H1 (cell line): ENCODE results near the gene VWA3B. TPM values are rescaled to one million over a fixed set of nuclear protein-coding genes. Genes with fewer than 3 reads are reported as not detected.

Experiments
- CTCF ChIA-PET: fragments of 300-600 bp; sonication (Branson Sonifier 250); formaldehyde crosslinking; loops from one replicate; lab custom pipeline; 2021; ENCODE audit not compliant: partially characterized antibody; lab: Charles Lee
- POLR2A ChIA-PET: fragments of 300-600 bp; sonication (Branson Sonifier 250); formaldehyde crosslinking; loops from one replicate; lab custom pipeline; 2021; ENCODE audit warnings: inconsistent platforms; ENCODE audit not compliant: partially characterized antibody; lab: Charles Lee
- DNase-seq, 2 experiments: peaks; one replicate each; pipeline versions ENCODE4 v3.0.0 to v3.0.0-alpha.2; 2010 to 2022; ENCODE audit warnings: low spot score in 2 of 2, low read depth in 1 of 2, mixed read lengths in 1 of 2
- FAIRE-seq: peaks from 2 replicates; lab custom pipeline; 2011; peaks lifted over from hg19 to GRCh38; lab: Jason Lieb, UNC
- H2AFZ ChIP-seq: 2 replicates; pipeline ENCODE4 v1.8.1; 2012; ENCODE audit warnings: low read length, inconsistent platforms
- H2AK5ac ChIP-seq: 2 replicates; pipeline ENCODE4 v1.6.1; 2013; ENCODE audit warnings: low read depth, low read length
- H2BK120ac ChIP-seq: replicated peaks from 2 replicates; pipeline ENCODE3; 2013; ENCODE audit warnings: low read depth, low read length, inconsistent platforms
- H2BK12ac ChIP-seq: 2 replicates; pipeline ENCODE4 v1.6.1; 2013; ENCODE audit warnings: low read depth, low read length
- H2BK15ac ChIP-seq: 2 replicates; pipeline ENCODE4 v1.6.1; 2013; ENCODE audit warnings: low read length
- H2BK20ac ChIP-seq: 2 replicates; pipeline ENCODE4 v1.6.1; 2013; ENCODE audit warnings: low read length
- H2BK5ac ChIP-seq: 2 replicates; pipeline ENCODE4 v1.6.1; 2013; ENCODE audit warnings: low read depth, low read length
- H3K14ac ChIP-seq: 2 replicates; pipeline ENCODE4 v1.6.1; 2013; ENCODE audit warnings: inconsistent platforms; ENCODE audit not compliant: insufficient read length
- H3K18ac ChIP-seq: 2 replicates; pipeline ENCODE4 v1.6.1; 2013; ENCODE audit warnings: low read length; ENCODE audit errors: extremely low read depth
- H3K23ac ChIP-seq: 2 replicates; pipeline ENCODE4 v1.6.1; 2013; ENCODE audit warnings: inconsistent platforms; ENCODE audit not compliant: insufficient read length
- H3K23me2 ChIP-seq: 2 replicates; pipeline ENCODE4 v1.6.1; 2013; ENCODE audit warnings: low read depth, low read length
- H3K27ac ChIP-seq: 2 replicates; pipeline ENCODE4 v1.6.1; 2011; ENCODE audit warnings: low read depth, low read length, inconsistent platforms
- H3K27me3 ChIP-seq, 4 experiments: replicated peaks in 1 of 4; 1 replicate in 1 of 4; 2 replicates in 3 of 4; pipeline versions ENCODE4 v1.6.1 to v1.8.1; 2011 to 2013; ENCODE audit warnings: low read length in 3 of 4, mild to moderate bottlenecking in 3 of 4, inconsistent platforms in 2 of 4, mixed read lengths in 2 of 4, moderate library complexity in 1 of 4; ENCODE audit not compliant: control insufficient read depth in 3 of 4, insufficient read depth in 3 of 4; ENCODE audit errors: extremely low read depth in 1 of 4
- H3K36me3 ChIP-seq, 4 experiments: 2 replicates each; pipeline versions ENCODE4 v1.6.1 to v1.8.1; 2011 to 2013; ENCODE audit warnings: mild to moderate bottlenecking in 4 of 4, low read length in 3 of 4, moderate library complexity in 2 of 4, control low read depth in 1 of 4, inconsistent platforms in 1 of 4; ENCODE audit not compliant: insufficient read depth in 4 of 4, control insufficient read depth in 2 of 4
- H3K4ac ChIP-seq: replicated peaks from 2 replicates; pipeline ENCODE3; 2013; ENCODE audit warnings: low read length, low read depth, mixed read lengths, inconsistent platforms; ENCODE audit not compliant: insufficient read length
- H3K4me1 ChIP-seq, 4 experiments: replicated peaks in 1 of 4; 1 replicate in 1 of 4; 2 replicates in 3 of 4; pipeline versions ENCODE4 v1.6.1 to v1.8.1; 2011 to 2013; ENCODE audit warnings: low read length in 3 of 4, inconsistent platforms in 2 of 4, mixed read lengths in 1 of 4; ENCODE audit not compliant: insufficient read depth in 4 of 4, control insufficient read depth in 3 of 4
- H3K4me2 ChIP-seq, 2 experiments: 2 replicates each; pipeline versions ENCODE4 v1.6.1 to v1.8.1; 2011 to 2013; ENCODE audit warnings: low read depth in 2 of 2, low read length in 2 of 2, control low read depth in 1 of 2, inconsistent platforms in 1 of 2, mild to moderate bottlenecking in 1 of 2; ENCODE audit not compliant: insufficient read depth in 1 of 2
- H3K4me3 ChIP-seq, 4 experiments: fragments of 200-600, 300-600 bp in 1 of 4; sonication (generic), shearing (Covaris generic), sonication (Bioruptor Twin) in 1 of 4; 2 replicates each; pipeline versions ENCODE4 v1.5.1 to v1.8.1; 2011 to 2016; ENCODE audit warnings: low read length in 4 of 4, low read depth in 3 of 4, control low read depth in 2 of 4, inconsistent platforms in 2 of 4, mild to moderate bottlenecking in 2 of 4, mixed read lengths in 1 of 4, moderate library complexity in 1 of 4; ENCODE audit not compliant: insufficient read depth in 2 of 4; ENCODE audit errors: extremely low read depth in 1 of 4
- H3K56ac ChIP-seq: replicated peaks from 2 replicates; pipeline ENCODE3; 2013; ENCODE audit warnings: low read depth, mild to moderate bottlenecking, mixed read lengths, low read length, inconsistent platforms; ENCODE audit not compliant: insufficient read length
- H3K79me1 ChIP-seq: 2 replicates; pipeline ENCODE4 v1.6.1; 2013; ENCODE audit warnings: low read depth, low read length, control low read depth
- H3K79me2 ChIP-seq, 2 experiments: 2 replicates each; pipeline versions ENCODE4 v1.6.1 to v1.8.1; 2012 to 2013; ENCODE audit warnings: low read length in 2 of 2, mild to moderate bottlenecking in 2 of 2, inconsistent platforms in 1 of 2; ENCODE audit not compliant: insufficient read depth in 2 of 2, control insufficient read depth in 1 of 2
- H3K9ac ChIP-seq, 4 experiments: replicated peaks in 1 of 4; 1 replicate in 1 of 4; 2 replicates in 3 of 4; pipeline versions ENCODE4 v1.6.1 to v1.8.1; 2011 to 2013; ENCODE audit warnings: low read depth in 3 of 4, low read length in 3 of 4, control low read depth in 2 of 4, mild to moderate bottlenecking in 2 of 4, moderate library complexity in 2 of 4, inconsistent platforms in 1 of 4; ENCODE audit errors: extremely low read depth in 1 of 4
- H3K9me3 ChIP-seq, 2 experiments: 2 replicates each; pipeline versions ENCODE4 v1.6.1 to v1.8.1; 2012 to 2013; ENCODE audit warnings: mild to moderate bottlenecking in 2 of 2, moderate library complexity in 2 of 2, control low read depth in 1 of 2, inconsistent platforms in 1 of 2, low read depth in 1 of 2, low read length in 1 of 2, mixed read lengths in 1 of 2; ENCODE audit not compliant: insufficient read depth in 2 of 2
- H4K20me1 ChIP-seq, 2 experiments: replicated peaks in 1 of 2; 2 replicates each; pipeline versions ENCODE3 to v1.8.1; 2011 to 2013; ENCODE audit warnings: inconsistent platforms in 2 of 2, low read length in 2 of 2, mild to moderate bottlenecking in 1 of 2; ENCODE audit not compliant: insufficient read depth in 2 of 2, control insufficient read depth in 1 of 2
- H4K5ac ChIP-seq: 2 replicates; pipeline ENCODE4 v1.6.1; 2013; ENCODE audit warnings: low read length, low read depth, mixed read lengths, inconsistent platforms; ENCODE audit not compliant: insufficient read length
- H4K8ac ChIP-seq: 2 replicates; pipeline ENCODE4 v1.8.0; 2013; ENCODE audit warnings: mild to moderate bottlenecking, moderate library complexity, low read length, inconsistent platforms; ENCODE audit not compliant: insufficient read depth; ENCODE audit errors: extremely low read depth
- H4K91ac ChIP-seq: replicated peaks from 2 replicates; pipeline ENCODE3; 2013; ENCODE audit warnings: low read length, mixed read lengths, inconsistent platforms; ENCODE audit not compliant: insufficient read length
- ASH2L ChIP-seq: fragments of 200-600, 300-600 bp; sonication (generic); IDR thresholded peaks from one replicate; pipeline ENCODE4 v1.7.1; 2017; ENCODE audit warnings: low read length
- BACH1 ChIP-seq: IDR thresholded peaks from 2 replicates; pipeline ENCODE4 v1.6.1; 2012; ENCODE audit warnings: low read length, improper control_type of control experiment
- CHD1 ChIP-seq: IDR thresholded peaks from 2 replicates; pipeline ENCODE4 v1.6.1; 2012; ENCODE audit warnings: low read depth, low read length, improper control_type of control experiment
- GABPA ChIP-seq: IDR thresholded peaks from 2 replicates; pipeline ENCODE4 v1.6.1; 2011; ENCODE audit warnings: mild to moderate bottlenecking, low read length, moderate library complexity, borderline replicate concordance; ENCODE audit not compliant: insufficient read depth
- JUN ChIP-seq: IDR thresholded peaks from 2 replicates; pipeline ENCODE4 v1.6.1; 2011; ENCODE audit warnings: low read depth, mild to moderate bottlenecking, improper control_type of control experiment, low read length
- JUND ChIP-seq: IDR thresholded peaks from 2 replicates; pipeline ENCODE4 v1.6.1; 2011; ENCODE audit warnings: mild to moderate bottlenecking, improper control_type of control experiment, low read length
- RXRA ChIP-seq: IDR thresholded peaks from 2 replicates; pipeline ENCODE4 v1.6.1; 2011; ENCODE audit warnings: low read depth, mild to moderate bottlenecking, low read length, moderate library complexity; ENCODE audit not compliant: insufficient read depth
- SIRT6 ChIP-seq: IDR thresholded peaks from one replicate; pipeline ENCODE4 v1.7.1; 2012; ENCODE audit warnings: low read length, inconsistent platforms
- SIX5 ChIP-seq: IDR thresholded peaks from 2 replicates; pipeline ENCODE4 v1.6.1; 2011; ENCODE audit warnings: mild to moderate bottlenecking, low read depth, low read length
- SP1 ChIP-seq: IDR thresholded peaks from 2 replicates; pipeline ENCODE4 v1.6.1; 2011; ENCODE audit warnings: low read depth, low read length
- TAF1 ChIP-seq: IDR thresholded peaks from 2 replicates; pipeline ENCODE4 v1.6.1; 2011; ENCODE audit warnings: mild to moderate bottlenecking, low read depth, low read length
- TCF12 ChIP-seq: IDR thresholded peaks from 2 replicates; pipeline ENCODE4 v1.6.1; 2011; ENCODE audit warnings: low read depth, mild to moderate bottlenecking, low read length
- TEAD4 ChIP-seq: IDR thresholded peaks from 2 replicates; pipeline ENCODE4 v1.6.1; 2012; ENCODE audit warnings: low read depth, low read length, inconsistent platforms, mixed read lengths
- WGBS, 2 experiments: shearing (Covaris generic) in 1 of 2; methylation state at CpG; one replicate each; pipeline versions ENCODE4 v1.1.6 to v1.1.7; 2013 to 2015; ENCODE audit warnings: low lambda C conversion rate in 2 of 2, mixed read lengths in 2 of 2, inconsistent platforms in 1 of 2, low coverage in 1 of 2, missing lambda C conversion rate in 1 of 2; ENCODE audit not compliant: insufficient replicate concordance in 2 of 2, insufficient coverage in 1 of 2, insufficient read length in 1 of 2; ENCODE audit errors: extremely low coverage in 1 of 2, missing lambda C conversion rate in 1 of 2; 5-methylcytosine and 5-hydroxymethylcytosine counted together
- polyA plus RNA-seq, 7 experiments: library from polyadenylated mRNA; depleted of rRNA in 3 of 7; stranded (reverse) in 5 of 7; unstranded in 2 of 7; fragments of >200 nt in 5 of 7; fragments of 200-250 nt in 2 of 7; gene quantifications; 1 replicate in 5 of 7; 2 replicates in 1 of 7; 4 replicates in 1 of 7; pipeline versions ENCODE4 v1.2.1 to v1.2.3, GENCODE V29; 2011 to 2013; ENCODE audit warnings: missing spikeins in 2 of 7, mixed read lengths in 2 of 7
- total RNA-seq: library from RNA; stranded (reverse); fragmentation: NEBNext Ultra II Directional; extraction: Animal tissue kit (Norgen Biotek cat#: 25700); gene quantifications from 2 replicates; pipeline ENCODE4 v1.2.1, GENCODE V29; 2021
- TF ChIP-seq, protein P1 (sequence below): IDR thresholded peaks from 2 replicates; pipeline ENCODE4 v1.6.1; 2011; ENCODE audit warnings: low read depth, mild to moderate bottlenecking, low read length; ENCODE audit not compliant: insufficient read depth

VWA3B gene
- total and polyA plus RNA-seq, 2 of the 8 experiments (the other 6 are each of a cell fraction or from before 2014, with no cell fraction given): not detected

DNA sequence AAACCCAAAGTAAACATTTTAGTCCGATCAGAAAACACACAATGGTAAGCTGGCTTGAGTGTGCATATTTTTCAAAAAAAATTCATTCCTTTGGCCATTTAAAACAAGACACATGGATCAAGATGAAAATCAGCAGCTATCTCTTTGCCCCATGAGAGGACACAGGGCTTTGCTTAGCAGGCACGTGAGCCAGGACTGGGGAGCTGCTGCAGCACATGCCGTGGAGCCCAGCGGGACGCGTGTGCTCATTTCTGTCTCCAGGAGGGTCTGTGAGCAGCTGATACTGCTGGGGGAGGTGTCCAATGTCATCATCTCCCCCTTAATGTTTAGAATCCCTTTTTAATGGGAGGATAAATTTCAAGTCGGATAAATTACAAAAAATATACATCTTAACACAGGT, 209.5 kb downstream of the VWA3B start:
- 85% methylated on average over 7 of the region's 7 CpGs; no CpG with 5 or more reads in 1 of the 2 experiments for WGBS, 2 experiments
- no peak overlapping the region for H3K4me2 ChIP-seq
- no peak overlapping the region for H2BK120ac ChIP-seq
- H3K4me3 ChIP-seq: no peak overlapping the region
- TF ChIP-seq RXRA: no peak
- no peak for TF ChIP-seq SP1
- TF ChIP-seq CHD1: no peak
- TF ChIP-seq SIRT6: no peak
- no peak for TF ChIP-seq BACH1
- TF ChIP-seq TAF1: no peak
- TF ChIP-seq TCF12: no peak
- TF ChIP-seq, protein P1, sequence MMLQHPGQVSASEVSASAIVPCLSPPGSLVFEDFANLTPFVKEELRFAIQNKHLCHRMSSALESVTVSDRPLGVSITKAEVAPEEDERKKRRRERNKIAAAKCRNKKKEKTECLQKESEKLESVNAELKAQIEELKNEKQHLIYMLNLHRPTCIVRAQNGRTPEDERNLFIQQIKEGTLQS: no peak
- no peak for TF ChIP-seq JUND
- no peak for TF ChIP-seq GABPA
- no peak for TF ChIP-seq TEAD4
- TF ChIP-seq ASH2L: no peak
- no peak for TF ChIP-seq JUN
- no peak for TF ChIP-seq SIX5
- DNase-seq (no peak), FAIRE-seq (no peak)
- no peak overlapping the region for H2BK15ac ChIP-seq
- H3K4me1 ChIP-seq: no peaks in the 10 kb centered on the region
- no peaks in the 10 kb centered on the region for H3K23me2 ChIP-seq
- H3K4ac ChIP-seq: no peak overlapping the region
- H3K36me3 ChIP-seq: no peaks in the 10 kb centered on the region
- no peaks in the 10 kb centered on the region for H3K9me3 ChIP-seq
- H3K27me3 ChIP-seq: 0 out of 7 replicates have a peak, but pooled peaks cover 0 to 3% (median 0%) of the 10 kb centered on the region in 4 experiments
- H2AK5ac ChIP-seq: no peak overlapping the region
- no peak overlapping the region for H2BK5ac ChIP-seq
- no peak overlapping the region for H2AFZ ChIP-seq
- H3K9ac ChIP-seq: no peak overlapping the region
- POLR2A ChIA-PET: no interaction called here
- H4K20me1 ChIP-seq: no peaks in the 10 kb centered on the region
- CTCF ChIA-PET: interaction anchor here (0.7 to 2.9 kb wide), 4 partner anchors 9 to 83 kb away, joined by 3 to 8 read pairs (median 3); no protein-coding TSS in a partner anchor
- H2BK20ac ChIP-seq: no peak overlapping the region
- no peak overlapping the region for H4K8ac ChIP-seq
- no peak overlapping the region for H4K5ac ChIP-seq
- H3K23ac ChIP-seq: no peak overlapping the region
- no peaks in the 10 kb centered on the region for H3K79me1 ChIP-seq
- H3K27ac ChIP-seq: no peak overlapping the region
- H3K14ac ChIP-seq: no peak overlapping the region
- H4K91ac ChIP-seq: no peak overlapping the region
- H3K18ac ChIP-seq: no peak overlapping the region
- no peak overlapping the region for H3K56ac ChIP-seq
- no peaks in the 10 kb centered on the region for H3K79me2 ChIP-seq
- no peak overlapping the region for H2BK12ac ChIP-seq
